GM18526 (cell line): Measurements from ENCODE around the gene USP6NL.

Experiments
- POLR2A ChIP-seq: IDR thresholded peaks from 3 replicates; pipeline ENCODE4 v1.6.1; 2011; ENCODE audit not compliant: insufficient read length; ENCODE audit errors: extremely low read depth

USP6NL gene

GRCh38 chr10:11469575-11470391 lies 141.7 kb downstream of the USP6NL start:
- TF ChIP-seq POLR2A: no peak

GRCh38 chr10:11468126-11468742 lies 143.2 kb downstream of the USP6NL start:
- no peak for TF ChIP-seq POLR2A

GRCh38 chr10:11465406-11465805 lies 146.0 kb downstream of the USP6NL start:
- no peak for TF ChIP-seq POLR2A

- TF ChIP-seq POLR2A: no peak
These were observed 148.3 kb downstream of the USP6NL start for GRCh38 chr10:11463111-11463510.

GRCh38 chr10:11462071-11462470 lies 149.4 kb downstream of the USP6NL start:
- no peak for TF ChIP-seq POLR2A

- TF ChIP-seq POLR2A: no peak
These were observed 154.1 kb downstream of the USP6NL start for GRCh38 chr10:11457336-11457735.

GRCh38 chr10:11454958-11455566 lies 156.4 kb downstream of the USP6NL start:
- TF ChIP-seq POLR2A: no peak

GRCh38 chr10:11454160-11454559 lies 157.3 kb downstream of the USP6NL start:
- TF ChIP-seq POLR2A: no peak

GRCh38 chr10:11451640-11452260 lies 159.7 kb downstream of the USP6NL start:
- TF ChIP-seq POLR2A: no peak

- TF ChIP-seq POLR2A: no peak
These were observed 161.0 kb downstream of the USP6NL start for GRCh38 chr10:11450427-11450826.

GRCh38 chr10:11449761-11450160 lies 161.7 kb downstream of the USP6NL start:
- TF ChIP-seq POLR2A: no peak

GRCh38 chr10:11448545-11449244 lies 162.8 kb downstream of the USP6NL start:
- no peak for TF ChIP-seq POLR2A

- TF ChIP-seq POLR2A: no peak
These were observed 163.3 kb downstream of the USP6NL start for GRCh38 chr10:11448190-11448544.

GRCh38 chr10:11447586-11447985 lies 163.9 kb downstream of the USP6NL start:
- TF ChIP-seq POLR2A: no peak

GRCh38 chr10:11446864-11447263 lies 164.6 kb downstream of the USP6NL start:
- TF ChIP-seq POLR2A: no peak
